Urinary bladder (tissue), 4 donors: ENCODE data around the gene ESPN. TPM values are rescaled to one million over a fixed set of nuclear protein-coding genes. Genes with fewer than 3 reads are reported as not detected.
A peak's percentile ranks its signal among the peaks of the same experiment; 100 is the strongest.

Experiments used
- DNase-seq: peaks from one replicate; pipeline ENCODE4 v3.0.0-alpha.2; 2015; ENCODE audit errors: extremely low spot score
- H3K27ac ChIP-seq: one replicate; pipeline ENCODE4 v1.5.1; 2013; ENCODE audit warnings: low read depth, mild to moderate bottlenecking, moderate library complexity
- H3K36me3 ChIP-seq: one replicate; pipeline ENCODE4 v1.6.1; 2013; ENCODE audit warnings: mild to moderate bottlenecking, moderate library complexity; ENCODE audit not compliant: insufficient read depth
- H3K4me1 ChIP-seq: one replicate; pipeline ENCODE4 v1.6.1; 2013; ENCODE audit warnings: mild to moderate bottlenecking, moderate library complexity; ENCODE audit not compliant: insufficient read depth
- H3K4me3 ChIP-seq: one replicate; pipeline ENCODE4 v1.5.1; 2013; ENCODE audit warnings: low read depth, low read length
- WGBS: extraction: QIAGEN DNeasy Blood & Tissue Kit; methylation state at CpG from one replicate; pipeline ENCODE4 v1.1.7; 2013; 5-methylcytosine and 5-hydroxymethylcytosine counted together
- polyA plus RNA-seq: library from polyadenylated mRNA; stranded (reverse); fragments of 200-250 nt; gene quantifications from one replicate; pipeline ENCODE4 v1.2.3, GENCODE V29; 2013
- total RNA-seq: library from RNA; depleted of rRNA; stranded (reverse); fragments of >200 nt; gene quantifications from one replicate; pipeline ENCODE4 v1.2.3, GENCODE V29; 2014
- donor health status: healthy with polysubstance abuse.
- donor health status: healthy.

Gene ESPN
- total and polyA plus RNA-seq, 2 donors = 0.53 to 0.58 TPM

DNA sequence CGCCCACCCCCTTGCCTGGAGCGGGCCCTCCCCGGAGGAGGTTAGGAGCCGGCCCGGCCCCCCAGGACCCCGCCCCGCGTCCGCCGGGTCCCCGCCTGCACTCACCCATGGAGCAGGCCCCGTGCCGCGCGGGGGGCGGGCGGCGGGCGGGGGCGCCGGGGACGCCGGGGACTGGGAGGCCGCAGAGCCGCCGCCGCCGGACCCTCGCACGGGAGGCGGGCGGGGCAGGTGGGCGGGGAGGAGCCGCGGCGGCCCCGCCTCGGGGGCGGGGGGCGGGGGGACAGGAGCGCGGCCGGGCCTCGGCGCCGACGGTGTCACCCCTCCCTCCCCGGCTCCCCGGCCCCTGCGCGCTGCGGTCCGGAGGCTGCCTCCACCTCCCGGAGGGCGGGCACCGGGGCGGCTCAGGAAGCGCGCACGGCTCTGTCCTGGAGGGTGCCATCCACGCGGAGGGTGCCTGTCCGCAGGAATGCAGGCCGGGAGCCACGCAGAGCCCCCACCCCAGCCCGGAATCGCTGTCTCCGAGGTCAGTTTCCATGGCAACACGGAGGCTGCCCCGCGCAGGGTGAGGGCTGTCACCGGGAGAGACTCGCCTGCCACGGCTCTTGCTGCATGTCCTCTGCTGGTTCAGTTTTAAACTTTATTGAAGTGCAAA lies 72.8 kb downstream of the ESPN start:
- no peak overlapping the region for H3K27ac ChIP-seq
- H3K4me3 ChIP-seq = peak overlapping the region; percentile 62
- DNase-seq = no peak
- no peaks in the 10 kb centered on the region for H3K4me1 ChIP-seq
- WGBS = 1% methylated on average over 73 of the region's 74 CpGs
- no peaks in the 10 kb centered on the region for H3K36me3 ChIP-seq

DNA sequence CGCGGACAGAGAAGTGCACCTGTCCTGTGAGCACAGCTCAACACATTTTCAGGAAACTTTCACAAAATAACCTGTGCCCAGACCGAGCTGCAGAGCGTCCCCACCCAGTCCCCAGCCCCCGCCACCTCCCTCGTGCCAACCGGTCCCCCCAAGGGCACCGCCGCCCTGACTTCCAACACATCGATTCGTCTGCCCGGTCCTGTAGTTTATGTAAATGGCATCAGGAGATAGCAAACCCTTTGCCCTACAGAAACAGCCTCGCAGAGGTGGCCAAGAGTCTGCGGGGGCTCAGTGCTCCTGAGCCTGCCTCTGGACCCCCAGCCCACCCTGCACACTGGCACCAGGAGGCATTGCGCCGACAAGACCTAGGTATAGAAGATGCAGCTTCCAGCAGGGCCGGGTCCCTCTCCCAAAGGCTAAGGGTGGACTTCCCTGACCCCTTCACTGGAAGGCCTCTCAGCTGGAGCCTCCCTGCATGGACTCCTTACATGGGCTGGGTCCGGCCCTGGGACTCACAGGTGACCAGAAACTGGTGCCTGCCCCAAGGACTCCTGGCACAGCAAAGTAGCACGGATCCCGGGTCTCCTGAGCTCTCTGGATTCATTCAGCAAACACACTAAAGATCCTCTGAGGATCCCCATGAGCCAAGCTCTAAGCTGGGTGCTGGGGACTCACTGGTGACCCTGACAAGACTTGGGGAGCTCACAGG lies 73.4 kb downstream of the ESPN start:
- DNase-seq = no peak
- no peaks in the 10 kb centered on the region for H3K4me1 ChIP-seq
- no peaks in the 10 kb centered on the region for H3K36me3 ChIP-seq
- 51% methylated on average over 20 of the region's 20 CpGs for WGBS
- no peak overlapping the region for H3K27ac ChIP-seq
- peak overlapping the region; percentile 62 for H3K4me3 ChIP-seq

DNA sequence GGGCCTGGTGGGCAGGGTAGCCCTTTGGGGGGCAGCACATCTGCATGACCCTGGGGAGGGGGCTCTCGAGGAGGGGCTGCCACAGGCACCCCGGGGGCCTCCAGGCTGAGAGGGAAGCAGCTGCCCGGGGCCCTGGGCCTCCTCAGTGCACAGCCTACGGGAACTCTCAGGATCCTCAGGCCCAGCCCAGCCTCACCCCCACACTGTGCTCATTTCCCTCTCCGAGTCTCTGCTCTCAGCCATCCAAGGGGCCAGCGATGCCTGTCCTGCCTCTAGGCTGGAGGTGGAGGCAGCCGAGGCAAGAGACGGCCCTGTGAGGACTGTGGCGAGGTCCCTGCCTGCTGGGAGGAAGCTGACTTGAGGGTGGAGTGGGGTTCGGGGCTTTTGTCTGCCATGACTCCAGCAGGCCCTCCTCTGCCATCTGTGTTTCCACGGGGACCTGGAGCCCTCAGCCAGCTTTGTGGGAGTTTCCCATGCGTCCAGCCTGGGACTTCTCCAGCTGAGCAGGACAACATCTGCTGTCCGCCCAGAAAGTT lies 74.1 kb downstream of the ESPN start:
- no peak overlapping the region for H3K4me3 ChIP-seq
- DNase-seq = no peak
- H3K36me3 ChIP-seq = no peaks in the 10 kb centered on the region
- 65% methylated on average over 13 of the region's 13 CpGs for WGBS
- no peaks in the 10 kb centered on the region for H3K4me1 ChIP-seq
- H3K27ac ChIP-seq = no peak overlapping the region

DNA sequence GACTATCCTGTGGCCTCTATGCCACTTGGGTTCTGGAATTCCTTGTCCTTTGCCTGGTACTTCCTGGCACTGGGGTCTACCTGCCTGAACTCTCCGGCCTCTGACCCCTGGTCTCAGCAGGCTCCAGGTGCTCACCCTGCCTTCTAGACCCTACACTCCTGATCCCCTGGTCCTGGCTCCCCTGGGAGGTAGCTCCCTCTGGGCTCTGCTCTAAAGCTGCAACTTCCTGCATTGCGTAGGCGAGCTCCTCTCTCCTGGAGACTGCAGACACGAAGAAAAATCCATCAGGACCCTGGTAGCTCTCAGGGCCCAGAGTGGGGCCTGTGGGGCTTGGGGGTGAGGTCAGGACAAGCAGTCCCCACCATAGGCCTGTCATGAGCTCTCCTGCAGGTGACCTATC lies 74.7 kb downstream of the ESPN start:
- DNase-seq = no peak
- Histone ChIP-seq H3K27ac (no peak overlapping the region), H3K36me3 (no peaks in the 10 kb centered on the region), H3K4me1 (no peaks in the 10 kb centered on the region), H3K4me3 (no peak overlapping the region)
- 88% methylated on average over 4 of the region's 4 CpGs for WGBS

DNA sequence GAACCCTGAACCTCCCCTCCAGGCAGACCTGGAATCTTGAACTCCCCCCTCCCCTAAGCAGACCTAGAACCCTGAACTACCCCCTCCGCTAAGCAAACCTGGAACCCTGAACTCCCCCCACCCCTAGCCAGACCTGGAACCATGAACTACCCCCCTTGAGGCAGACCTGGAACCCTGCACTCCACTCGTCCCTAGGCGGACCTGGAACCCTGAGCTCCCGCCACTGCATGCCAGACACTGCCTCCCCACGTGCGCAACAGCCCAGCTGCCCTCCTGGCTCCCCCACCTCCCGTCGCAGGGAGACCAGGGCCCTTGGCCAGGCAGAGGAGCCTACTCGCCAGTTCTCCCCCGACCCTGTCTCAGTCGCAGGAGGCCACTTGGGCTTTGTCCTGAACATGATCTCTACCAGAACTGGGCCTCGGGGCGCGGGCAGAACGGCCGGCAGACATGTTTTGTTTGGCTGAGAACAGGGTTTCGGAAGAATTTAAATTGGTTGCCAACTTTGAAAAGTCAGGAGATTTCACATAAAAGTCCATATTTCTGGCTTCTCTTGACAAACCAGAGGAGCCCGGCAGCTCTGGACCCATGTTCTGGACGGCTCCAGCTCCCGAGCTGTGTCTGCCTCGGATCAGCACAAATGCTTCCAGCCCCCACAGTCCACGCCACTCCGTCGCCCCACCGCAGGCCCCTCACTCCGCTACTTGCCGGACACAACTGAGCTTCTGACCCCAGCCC lies 76.1 kb downstream of the ESPN start:
- DNase-seq = no peak
- Histone ChIP-seq H3K36me3 (no peaks in the 10 kb centered on the region), H3K27ac (no peak overlapping the region), H3K4me1 (no peaks in the 10 kb centered on the region), H3K4me3 (no peak overlapping the region)
- 80% methylated on average over 27 of the region's 27 CpGs for WGBS

DNA sequence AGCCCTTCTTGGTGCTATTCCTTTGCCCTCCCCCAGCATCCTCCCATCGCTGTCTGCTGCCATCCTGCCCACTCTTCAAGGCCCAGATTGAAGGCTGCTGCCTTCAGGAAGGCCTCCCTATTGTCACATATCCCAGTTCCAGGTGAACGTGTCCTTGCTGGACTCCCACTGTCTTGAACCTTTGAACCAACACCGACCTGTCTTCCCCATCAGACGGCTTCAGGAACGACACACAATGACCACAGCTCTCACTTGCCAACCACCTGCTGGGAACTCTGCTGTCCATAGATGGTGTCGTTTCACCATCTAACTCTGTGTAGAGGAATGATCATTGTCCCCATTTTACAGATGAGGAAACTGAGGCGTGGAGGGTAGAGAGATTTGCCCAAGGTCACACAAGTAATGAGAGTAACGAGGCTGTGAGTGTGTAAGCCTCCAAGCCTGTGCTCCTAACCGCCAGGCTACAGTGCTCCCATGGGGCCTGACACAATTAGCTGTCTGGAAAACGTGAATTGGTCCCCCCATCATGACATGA lies 76.8 kb downstream of the ESPN start:
- WGBS = 86% methylated on average over 10 of the region's 10 CpGs
- no peak for DNase-seq
- Histone ChIP-seq H3K4me3 (no peak overlapping the region), H3K36me3 (no peaks in the 10 kb centered on the region), H3K27ac (no peak overlapping the region), H3K4me1 (no peaks in the 10 kb centered on the region)

DNA sequence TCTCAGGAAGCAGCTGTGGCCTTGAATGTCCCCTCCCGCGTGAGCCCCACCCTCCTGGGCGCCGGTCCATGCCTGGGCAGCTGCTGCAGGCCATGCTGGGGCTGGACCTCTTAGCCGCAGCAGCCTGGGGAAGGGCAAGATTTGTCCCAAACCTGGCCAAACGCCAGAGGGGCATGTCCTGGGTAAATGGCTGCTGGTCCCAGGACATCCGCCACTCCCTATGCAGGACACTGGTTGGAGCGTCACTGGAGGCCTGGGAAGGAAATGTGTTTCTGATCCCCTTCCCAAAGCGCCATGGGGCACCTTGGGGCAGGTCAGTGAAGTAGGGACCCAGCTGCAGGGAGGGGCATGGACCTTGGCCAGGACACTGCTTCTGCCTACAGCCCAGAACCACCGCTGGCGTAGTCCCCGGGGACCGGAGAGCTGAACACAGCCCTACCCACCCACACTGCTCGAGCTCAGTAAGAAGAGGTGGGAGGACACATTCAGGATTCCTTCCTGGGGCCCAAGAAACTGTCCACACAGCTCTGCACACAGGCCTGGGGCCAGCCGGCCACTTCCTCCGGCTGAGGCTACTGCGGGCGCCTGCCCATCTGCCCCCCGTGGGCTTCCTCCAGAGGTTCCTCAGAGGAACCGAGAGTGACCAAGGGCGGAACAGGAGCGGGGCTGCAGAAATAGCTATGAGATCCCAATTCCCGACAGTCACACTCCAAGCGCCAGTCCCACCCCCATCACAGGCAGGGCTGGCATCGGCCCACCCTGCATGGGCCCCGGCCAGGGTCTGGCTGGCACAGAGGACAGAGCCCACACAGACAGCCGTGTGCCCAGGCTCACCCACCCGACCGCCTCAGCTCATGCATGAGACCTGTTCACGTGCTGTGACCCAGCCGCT lies 77.7 kb downstream of the ESPN start:
- Histone ChIP-seq H3K27ac (no peak overlapping the region), H3K4me1 (no peaks in the 10 kb centered on the region), H3K36me3 (no peaks in the 10 kb centered on the region), H3K4me3 (no peak overlapping the region)
- no peak for DNase-seq
- 70% methylated on average over 31 of the region's 31 CpGs for WGBS

DNA sequence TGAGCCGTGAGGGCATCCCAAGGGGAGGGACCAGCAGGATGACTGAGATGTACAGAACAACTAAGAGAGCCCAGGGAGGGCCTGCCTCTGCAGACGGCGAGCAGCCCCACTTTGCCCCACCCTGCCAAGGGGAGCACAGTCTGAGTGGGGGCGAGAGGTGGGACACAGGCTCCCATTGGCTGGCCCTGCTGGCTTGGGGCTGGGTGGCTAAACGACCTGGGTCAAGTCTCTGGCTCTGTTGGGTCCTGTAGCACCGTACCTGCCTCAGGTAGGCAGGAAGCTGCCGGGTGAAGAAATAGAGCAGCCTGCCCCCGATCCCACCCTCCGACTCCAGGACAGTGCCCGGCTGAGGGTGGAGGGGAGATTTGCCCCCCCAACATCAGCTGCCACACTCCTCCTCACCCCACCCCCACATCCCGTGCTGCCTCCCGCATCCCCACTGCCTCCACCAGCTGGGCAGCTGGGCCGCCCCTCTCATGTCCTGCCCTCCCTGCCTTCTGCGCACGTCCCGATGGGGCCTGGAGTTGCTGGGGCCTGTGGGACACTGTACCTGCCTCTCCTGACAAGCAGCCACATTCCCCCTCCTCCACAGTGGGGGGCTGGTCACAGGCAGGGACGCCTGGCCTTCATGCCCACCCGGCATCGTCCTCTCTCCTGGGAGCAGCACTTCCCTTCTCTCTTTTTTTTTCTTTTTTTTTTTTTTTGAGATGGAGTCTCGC lies 79.5 kb downstream of the ESPN start:
- WGBS = 78% methylated on average over 20 of the region's 20 CpGs
- Histone ChIP-seq H3K27ac (no peak overlapping the region), H3K36me3 (no peaks in the 10 kb centered on the region), H3K4me1 (no peaks in the 10 kb centered on the region), H3K4me3 (no peak overlapping the region)
- no peak for DNase-seq

DNA sequence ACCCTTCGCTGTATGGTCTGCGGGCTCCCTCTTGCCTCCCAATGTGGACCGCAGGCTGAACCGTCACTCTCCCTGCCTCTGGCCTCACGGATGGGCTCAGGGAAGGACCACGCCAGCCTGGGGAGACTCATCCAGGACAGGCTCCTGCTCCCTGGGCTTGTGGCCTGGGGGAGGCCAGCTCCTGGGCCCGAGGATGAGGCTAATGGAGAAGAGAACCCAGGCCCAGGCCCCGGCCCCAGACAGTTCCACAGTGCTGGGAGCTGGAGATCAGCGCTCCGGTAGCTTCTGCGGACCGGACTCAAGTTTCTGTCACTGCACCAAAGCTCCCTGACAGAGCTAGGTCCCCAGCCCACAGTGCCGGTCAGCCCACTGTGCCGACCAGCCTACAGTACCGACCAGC lies 80.3 kb downstream of the ESPN start:
- Histone ChIP-seq H3K4me3 (no peak overlapping the region), H3K27ac (no peak overlapping the region), H3K36me3 (no peaks in the 10 kb centered on the region), H3K4me1 (no peaks in the 10 kb centered on the region)
- 93% methylated on average over 15 of the region's 15 CpGs for WGBS
- DNase-seq = no peak

DNA sequence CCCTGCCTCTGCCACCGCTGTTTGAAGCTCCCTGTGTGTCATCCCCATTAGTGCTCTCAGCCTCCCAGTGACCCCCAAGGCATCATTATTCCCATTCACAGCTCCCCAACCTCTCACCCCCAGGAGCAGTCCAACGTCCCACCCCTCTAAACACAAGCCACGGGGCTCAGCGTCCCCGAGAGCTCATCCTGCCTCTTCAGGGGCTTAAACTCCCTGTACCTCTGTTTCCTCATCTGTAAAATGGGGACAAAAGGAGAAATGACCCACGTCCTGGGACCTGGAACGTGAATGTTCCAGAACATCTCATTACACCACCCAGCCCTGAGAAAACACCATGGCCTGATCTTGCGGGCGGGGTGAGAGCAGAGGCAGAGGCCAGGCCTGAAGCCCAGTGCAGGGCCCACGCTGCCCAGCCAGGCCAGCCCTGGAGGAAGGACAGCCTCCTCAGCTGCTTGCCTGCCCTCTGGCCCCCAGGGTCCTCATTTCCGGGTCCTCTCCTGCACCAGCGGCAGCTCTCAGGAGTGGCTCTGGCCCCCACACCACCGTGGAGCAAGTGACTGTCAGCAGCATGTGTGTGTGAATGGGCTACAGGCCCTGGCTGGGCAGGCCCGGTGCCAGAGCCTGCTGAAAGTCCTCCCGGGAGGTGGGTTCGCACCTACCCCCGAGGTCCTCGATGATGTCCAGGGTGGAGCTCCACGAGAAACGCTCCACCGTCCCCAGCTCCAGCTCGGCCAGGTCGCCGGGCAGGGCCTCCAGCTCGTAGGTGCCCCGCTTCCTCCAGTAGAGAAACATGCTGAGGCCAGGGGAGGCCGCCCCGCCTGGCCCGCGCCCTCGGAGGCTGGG lies 81.0 kb downstream of the ESPN start:
- Histone ChIP-seq H3K27ac (no peak overlapping the region), H3K4me3 (no peak overlapping the region), H3K4me1 (no peaks in the 10 kb centered on the region), H3K36me3 (no peaks in the 10 kb centered on the region)
- WGBS = 84% methylated on average over 31 of the region's 31 CpGs
- no peak for DNase-seq

DNA sequence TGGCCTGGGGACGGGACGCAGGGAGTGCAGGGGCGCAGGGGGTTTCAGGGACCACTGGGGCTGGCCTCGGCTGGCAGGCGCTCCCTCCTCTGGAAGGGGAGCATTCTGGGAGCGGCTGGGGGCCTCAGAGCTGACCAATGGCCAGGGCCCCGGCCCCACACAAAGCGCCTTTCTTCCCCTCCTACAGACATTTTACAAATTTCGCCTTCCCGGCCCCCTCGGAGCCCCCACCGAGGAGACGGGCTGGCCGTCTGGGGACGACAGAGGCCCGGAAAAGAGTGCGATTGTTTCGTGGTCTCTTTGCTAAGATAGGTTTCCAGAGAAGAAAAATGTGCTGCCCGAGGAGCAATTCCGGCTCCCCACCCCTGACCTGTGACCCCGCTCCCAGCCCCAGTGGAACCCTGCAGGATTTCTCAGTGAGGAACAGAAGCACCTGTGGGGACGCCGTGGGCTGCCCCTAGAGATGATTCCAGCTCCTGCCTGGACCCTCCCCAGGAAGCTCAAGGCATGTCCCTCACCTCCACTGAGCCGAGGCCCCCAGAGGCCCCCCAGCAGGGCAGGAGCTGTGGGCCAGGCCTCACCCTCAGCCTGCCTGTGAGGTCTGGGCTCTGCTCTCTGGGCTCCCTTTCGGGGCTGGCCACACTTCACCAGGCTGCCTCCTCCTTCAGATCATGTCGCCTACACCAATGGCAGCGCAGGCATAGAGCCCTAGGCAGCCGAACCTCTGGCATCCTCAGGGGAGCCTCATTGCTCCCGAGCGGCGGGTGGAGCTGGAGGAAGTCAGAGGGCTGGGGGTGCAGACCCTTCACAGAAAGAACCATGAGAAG lies 81.8 kb downstream of the ESPN start:
- Histone ChIP-seq H3K36me3 (no peaks in the 10 kb centered on the region), H3K4me1 (no peaks in the 10 kb centered on the region), H3K4me3 (no peak overlapping the region), H3K27ac (no peak overlapping the region)
- DNase-seq = no peak
- 78% methylated on average over 31 of the region's 31 CpGs for WGBS
